Mesendoderm (in vitro differentiated cells): ENCODE measurements around the gene FMNL3.
A peak's percentile ranks its signal among the peaks of the same experiment; 100 is the strongest.

Source experiments
- DNase-seq: peaks from one replicate; pipeline ENCODE4 v3.0.0; 2013
- H2AK5ac ChIP-seq: 2 replicates; pipeline ENCODE4 v1.6.1; 2013; ENCODE audit warnings: low read length, inconsistent platforms
- H2BK120ac ChIP-seq: 2 replicates; pipeline ENCODE4 v1.6.1; 2013; ENCODE audit warnings: low read depth, mild to moderate bottlenecking, low read length, moderate library complexity, mixed read lengths
- H2BK15ac ChIP-seq: replicated peaks from 2 replicates; pipeline ENCODE4 v1.6.1; 2013; ENCODE audit warnings: low read depth, mild to moderate bottlenecking, moderate library complexity
- H2BK5ac ChIP-seq: 2 replicates; pipeline ENCODE4 v1.6.1; 2013; ENCODE audit warnings: low read length, inconsistent platforms
- H3K18ac ChIP-seq: 2 replicates; pipeline ENCODE4 v1.6.1; 2013; ENCODE audit warnings: mild to moderate bottlenecking, low read length, mixed read lengths
- H3K23ac ChIP-seq: one replicate; pipeline ENCODE4 v1.6.1; 2013; ENCODE audit warnings: low read length
- H3K27ac ChIP-seq: 2 replicates; pipeline ENCODE4 v1.5.1; 2013; ENCODE audit warnings: low read depth, mild to moderate bottlenecking, inconsistent platforms, low read length, moderate library complexity
- H3K27me3 ChIP-seq: 2 replicates; pipeline ENCODE4 v1.6.1; 2013; ENCODE audit warnings: low read length, control low read depth, mild to moderate bottlenecking, inconsistent platforms; ENCODE audit not compliant: insufficient read depth, poor library complexity
- H3K36me3 ChIP-seq: 2 replicates; pipeline ENCODE4 v1.6.1; 2013; ENCODE audit warnings: low read length, inconsistent platforms; ENCODE audit not compliant: control insufficient read depth, insufficient read depth
- H3K4ac ChIP-seq: one replicate; pipeline ENCODE4 v1.6.1; 2013; ENCODE audit warnings: low read depth, mild to moderate bottlenecking, low read length, moderate library complexity
- H3K4me1 ChIP-seq: 2 replicates; pipeline ENCODE4 v1.6.1; 2013; ENCODE audit warnings: low read depth, low read length, inconsistent platforms; ENCODE audit not compliant: control insufficient read depth
- H3K4me2 ChIP-seq: 2 replicates; pipeline ENCODE4 v1.6.1; 2013; ENCODE audit warnings: low read length
- H3K4me3 ChIP-seq: 2 replicates; pipeline ENCODE4 v1.5.1; 2013; ENCODE audit warnings: mild to moderate bottlenecking, low read length
- H3K56ac ChIP-seq: one replicate; pipeline ENCODE4 v1.6.1; 2013; ENCODE audit warnings: low read length
- H3K79me1 ChIP-seq: 2 replicates; pipeline ENCODE4 v1.6.1; 2013; ENCODE audit warnings: low read length, inconsistent platforms
- H3K79me2 ChIP-seq: 2 replicates; pipeline ENCODE4 v1.6.1; 2013; ENCODE audit warnings: mild to moderate bottlenecking, low read length; ENCODE audit not compliant: control insufficient read depth, insufficient read depth
- H3K9ac ChIP-seq: 2 replicates; pipeline ENCODE4 v1.6.1; 2013; ENCODE audit warnings: low read length, inconsistent platforms
- H4K5ac ChIP-seq: one replicate; pipeline ENCODE4 v1.6.1; 2013; ENCODE audit warnings: low read length
- H4K8ac ChIP-seq: one replicate; pipeline ENCODE4 v1.6.1; 2013; ENCODE audit warnings: low read depth, mild to moderate bottlenecking, control low read depth, low read length, moderate library complexity
- WGBS: extraction: QIAGEN DNeasy Blood & Tissue Kit; methylation state at CpG from one replicate; pipeline ENCODE4 v1.1.7; 2013; ENCODE audit warnings: low lambda C conversion rate, missing lambda C conversion rate; ENCODE audit not compliant: insufficient coverage; ENCODE audit errors: extremely low coverage; 5-methylcytosine and 5-hydroxymethylcytosine counted together

Gene FMNL3

GRCh38 chr12:49646871-49647654 is 60.1 kb downstream of the FMNL3 start:
- WGBS, result no CpG with 5 or more reads among the region's 12 CpGs
- Histone ChIP-seq H3K23ac (no peak overlapping the region), H3K27ac (no peak overlapping the region), H3K4me2 (no peak overlapping the region), H3K36me3 (peaks cover 18% of the 10 kb centered on the region), H3K4me3 (no peak overlapping the region), H2BK15ac (no peak overlapping the region), H2BK120ac (no peak overlapping the region), H4K8ac (no peak overlapping the region), H3K27me3 (no peaks in the 10 kb centered on the region), H3K18ac (no peak overlapping the region), H2AK5ac (no peak overlapping the region), H3K4me1 (no peaks in the 10 kb centered on the region), H3K79me1 (no peaks in the 10 kb centered on the region), H2BK5ac (no peak overlapping the region), H3K9ac (no peak overlapping the region), H4K5ac (no peak overlapping the region), H3K4ac (no peak overlapping the region), H3K56ac (peak overlapping the region; percentile 64), H3K79me2 (no peaks in the 10 kb centered on the region)
- peak; percentile 32 for DNase-seq

DNA sequence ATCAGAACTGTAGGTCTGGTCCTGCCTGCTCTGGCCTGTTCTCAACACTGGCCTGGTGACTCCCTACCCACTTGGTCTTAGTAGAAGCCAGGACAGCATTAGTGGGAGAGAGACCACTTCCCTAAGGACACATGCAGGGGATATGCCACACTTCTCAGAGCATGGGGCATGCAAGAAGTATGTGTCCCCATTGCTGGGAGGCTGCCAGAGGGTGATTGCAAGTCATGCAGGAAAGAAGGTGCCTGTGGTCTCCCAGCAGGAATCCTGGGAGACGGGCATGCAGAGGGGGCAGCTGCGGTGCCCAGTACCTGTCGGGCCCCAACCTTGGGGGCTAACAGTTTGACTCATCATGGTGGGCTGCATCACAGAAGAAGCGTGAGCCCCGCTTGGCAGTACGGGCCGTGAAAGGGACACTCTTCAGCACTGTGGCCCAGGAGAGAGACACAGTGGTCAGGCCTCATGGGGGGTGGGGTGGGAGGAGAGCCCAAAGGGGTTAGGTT is 60.8 kb downstream of the FMNL3 start:
- H2BK15ac ChIP-seq, result no peak overlapping the region
- no peaks in the 10 kb centered on the region for H3K79me2 ChIP-seq
- no peak overlapping the region for H2BK120ac ChIP-seq
- H2BK5ac ChIP-seq, result no peak overlapping the region
- H4K8ac ChIP-seq, result no peak overlapping the region
- H3K79me1 ChIP-seq, result no peaks in the 10 kb centered on the region
- no CpG with 5 or more reads among the region's 7 CpGs for whole genome bisulfite sequencing
- H3K27me3 ChIP-seq, result no peaks in the 10 kb centered on the region
- DNase-seq, result no peak
- no peak overlapping the region for H3K4me2 ChIP-seq
- H3K27ac ChIP-seq, result no peak overlapping the region
- H3K23ac ChIP-seq, result no peak overlapping the region
- no peak overlapping the region for H2AK5ac ChIP-seq
- H3K18ac ChIP-seq, result no peak overlapping the region
- H3K4ac ChIP-seq, result no peak overlapping the region
- H3K4me1 ChIP-seq, result no peaks in the 10 kb centered on the region
- H3K56ac ChIP-seq, result no peak overlapping the region
- H3K36me3 ChIP-seq, result peaks cover 18% of the 10 kb centered on the region
- no peak overlapping the region for H4K5ac ChIP-seq
- no peak overlapping the region for H3K4me3 ChIP-seq
- H3K9ac ChIP-seq, result no peak overlapping the region

- Histone ChIP-seq H3K36me3 (peaks cover 16% of the 10 kb centered on the region), H2BK120ac (no peak overlapping the region), H3K4me1 (no peaks in the 10 kb centered on the region), H3K4me2 (no peak overlapping the region), H3K27me3 (no peaks in the 10 kb centered on the region), H3K79me1 (no peaks in the 10 kb centered on the region), H3K79me2 (no peaks in the 10 kb centered on the region), H2BK15ac (no peak overlapping the region), H3K56ac (no peak overlapping the region), H3K18ac (no peak overlapping the region), H3K27ac (no peak overlapping the region), H3K23ac (peak overlapping the region; percentile 24), H3K9ac (no peak overlapping the region), H2BK5ac (no peak overlapping the region), H2AK5ac (no peak overlapping the region), H3K4ac (no peak overlapping the region), H4K5ac (no peak overlapping the region), H3K4me3 (no peak overlapping the region), H4K8ac (no peak overlapping the region)
- no CpG with 5 or more reads among the region's 6 CpGs for whole genome bisulfite sequencing
- no peak for DNase-seq
Observed at GRCh38 chr12:49645146-49646039, 61.8 kb downstream of the FMNL3 start.

GRCh38 chr12:49644620-49644994 is 62.6 kb downstream of the FMNL3 start:
- Histone ChIP-seq H3K36me3 (peaks cover 12% of the 10 kb centered on the region), H3K4me3 (no peak overlapping the region), H2BK120ac (no peak overlapping the region), H4K8ac (no peak overlapping the region), H3K4me1 (no peaks in the 10 kb centered on the region), H2BK5ac (no peak overlapping the region), H4K5ac (no peak overlapping the region), H3K4me2 (no peak overlapping the region), H3K79me2 (no peaks in the 10 kb centered on the region), H3K4ac (no peak overlapping the region), H3K18ac (no peak overlapping the region), H3K23ac (peak overlapping the region; percentile 24), H3K79me1 (no peaks in the 10 kb centered on the region), H3K27ac (no peak overlapping the region), H2BK15ac (no peak overlapping the region), H2AK5ac (no peak overlapping the region), H3K27me3 (no peaks in the 10 kb centered on the region), H3K56ac (peak overlapping the region; percentile 73), H3K9ac (no peak overlapping the region)
- DNase-seq, result peak; percentile 78
- WGBS, result no CpG with 5 or more reads among the region's 2 CpGs

GRCh38 chr12:49643961-49644619 is 63.1 kb downstream of the FMNL3 start:
- no peaks in the 10 kb centered on the region for H3K27me3 ChIP-seq
- H4K8ac ChIP-seq, result no peak overlapping the region
- no peak overlapping the region for H2BK15ac ChIP-seq
- H3K79me2 ChIP-seq, result no peaks in the 10 kb centered on the region
- no peak overlapping the region for H3K23ac ChIP-seq
- no peak overlapping the region for H2BK5ac ChIP-seq
- no peak overlapping the region for H3K9ac ChIP-seq
- no peak overlapping the region for H3K56ac ChIP-seq
- no peak overlapping the region for H3K4me3 ChIP-seq
- no peaks in the 10 kb centered on the region for H3K4me1 ChIP-seq
- H3K4me2 ChIP-seq, result no peak overlapping the region
- DNase-seq, result no peak
- no peak overlapping the region for H4K5ac ChIP-seq
- H2BK120ac ChIP-seq, result no peak overlapping the region
- WGBS, result no CpG with 5 or more reads among the region's 10 CpGs
- no peaks in the 10 kb centered on the region for H3K79me1 ChIP-seq
- no peak overlapping the region for H3K27ac ChIP-seq
- H3K36me3 ChIP-seq, result peaks cover 11% of the 10 kb centered on the region
- H3K18ac ChIP-seq, result no peak overlapping the region
- no peak overlapping the region for H3K4ac ChIP-seq
- H2AK5ac ChIP-seq, result no peak overlapping the region
